Testis (tissue), 2 donors: ENCODE results near the gene PAX8.

Source experiments
- CTCF ChIP-seq, 3 experiments: fragments of 450-650 bp in 2 of 3; fragments of 200-600 bp in 1 of 3; sonication (generic) in 1 of 3; IDR thresholded peaks; one replicate each; pipeline ENCODE4 v1.5.1; 2016 to 2019; ENCODE audit warnings: antibody characterized with exemption in 3 of 3, mild to moderate bottlenecking in 2 of 3, moderate library complexity in 1 of 3
- POLR2A ChIP-seq: fragments of 450-650 bp; IDR thresholded peaks from one replicate; pipeline ENCODE4 v1.6.1; 2017; ENCODE audit warnings: antibody characterized with exemption, mild to moderate bottlenecking, moderate library complexity

- TF ChIP-seq CTCF (IDR thresholded peaks at IDR 0.05), result no peak
- no peak for TF ChIP-seq POLR2A
These were observed 19.5 kb upstream of the PAX8 start for GRCh38 chr2:113298176-113298575.
